NCI-H524 treated with DMSO at 0.1 percent for 48 hours (cell line): Measurements from ENCODE around the gene REPS2.

Experiments used
- DNase-seq: peaks from one replicate; lab custom pipeline; 2025; lab: John Stamatoyannopoulos, UW

Gene REPS2

DNA sequence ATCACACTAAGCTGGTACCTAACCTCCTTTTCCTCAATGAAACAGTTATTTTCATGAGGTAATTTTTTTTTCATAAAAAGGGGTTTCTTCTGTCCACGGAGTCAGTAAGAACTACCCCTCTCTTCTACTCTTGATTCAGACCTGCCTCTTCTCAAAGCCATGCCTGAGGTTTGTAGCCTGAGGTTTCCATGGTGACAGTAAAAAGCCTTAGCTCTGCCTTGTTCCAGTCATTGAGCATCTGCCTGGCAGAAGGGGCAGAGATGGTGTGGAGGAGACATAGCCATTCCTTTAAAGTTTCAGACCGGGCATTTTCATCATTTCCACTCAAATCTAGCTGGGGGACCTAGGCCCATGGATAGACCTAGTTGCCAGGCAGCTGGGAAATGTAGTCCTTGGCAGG is 135.5 kb downstream of the REPS2 start:
- DNase-seq, result no peak

DNA sequence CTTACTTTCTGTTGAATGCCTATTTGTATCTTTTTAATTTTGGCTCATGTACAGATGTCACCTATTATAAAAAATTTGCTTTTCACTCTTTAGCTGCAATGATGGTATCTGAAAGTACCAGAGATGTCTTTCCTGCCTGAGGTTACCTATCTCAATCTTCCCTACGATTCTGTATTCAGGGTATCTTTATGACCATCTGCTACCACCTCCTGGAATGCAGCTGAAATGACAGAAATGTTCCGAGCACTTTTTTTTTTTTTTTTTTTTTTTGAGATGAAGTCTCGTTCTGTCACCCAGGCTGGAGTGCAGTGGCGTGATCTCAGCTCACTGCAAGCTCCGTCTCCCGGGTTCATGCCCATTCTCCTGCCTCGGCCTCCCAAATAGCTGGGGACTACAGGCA is 136.4 kb downstream of the REPS2 start:
- peak; percentile 25 for DNase-seq

DNA sequence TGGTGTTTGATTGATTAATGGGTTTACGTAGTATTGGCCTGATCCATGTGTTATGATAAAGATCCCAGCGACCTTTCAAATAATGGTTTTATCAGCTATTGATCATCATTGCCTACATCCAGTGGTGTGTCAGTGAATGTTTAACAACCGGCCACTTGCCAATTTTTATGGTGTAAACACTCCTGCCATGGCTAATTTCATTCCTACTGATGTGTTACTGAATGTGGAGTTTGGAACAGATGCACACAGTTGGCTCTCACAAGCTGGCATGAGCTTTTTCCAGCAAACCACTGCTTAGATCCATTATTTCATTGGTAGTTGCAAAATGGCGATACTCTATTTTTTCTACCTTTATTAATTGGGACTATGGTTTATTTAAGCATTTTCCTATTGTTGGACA is 139.9 kb downstream of the REPS2 start:
- no peak for DNase-seq

DNA sequence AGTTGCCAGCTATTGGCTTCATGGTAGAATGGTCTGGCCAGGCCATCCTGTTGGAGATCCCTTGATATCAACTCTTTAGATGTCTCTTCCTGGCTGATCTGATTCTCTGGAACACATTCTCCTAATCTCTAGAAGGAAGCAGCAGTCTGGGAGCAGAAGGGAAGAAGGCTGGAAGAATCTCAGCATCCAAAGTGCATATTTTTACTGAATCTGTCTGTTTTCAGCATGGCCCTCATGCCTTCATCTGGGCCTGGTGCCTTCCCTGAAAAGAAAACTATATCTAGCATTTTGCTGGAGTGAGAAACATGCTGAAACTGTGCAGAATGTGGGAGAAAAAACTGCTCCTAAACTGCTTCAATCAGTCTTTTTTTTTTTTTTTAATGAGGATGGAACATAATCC is 148.7 kb downstream of the REPS2 start:
- DNase-seq, result no peak

DNA sequence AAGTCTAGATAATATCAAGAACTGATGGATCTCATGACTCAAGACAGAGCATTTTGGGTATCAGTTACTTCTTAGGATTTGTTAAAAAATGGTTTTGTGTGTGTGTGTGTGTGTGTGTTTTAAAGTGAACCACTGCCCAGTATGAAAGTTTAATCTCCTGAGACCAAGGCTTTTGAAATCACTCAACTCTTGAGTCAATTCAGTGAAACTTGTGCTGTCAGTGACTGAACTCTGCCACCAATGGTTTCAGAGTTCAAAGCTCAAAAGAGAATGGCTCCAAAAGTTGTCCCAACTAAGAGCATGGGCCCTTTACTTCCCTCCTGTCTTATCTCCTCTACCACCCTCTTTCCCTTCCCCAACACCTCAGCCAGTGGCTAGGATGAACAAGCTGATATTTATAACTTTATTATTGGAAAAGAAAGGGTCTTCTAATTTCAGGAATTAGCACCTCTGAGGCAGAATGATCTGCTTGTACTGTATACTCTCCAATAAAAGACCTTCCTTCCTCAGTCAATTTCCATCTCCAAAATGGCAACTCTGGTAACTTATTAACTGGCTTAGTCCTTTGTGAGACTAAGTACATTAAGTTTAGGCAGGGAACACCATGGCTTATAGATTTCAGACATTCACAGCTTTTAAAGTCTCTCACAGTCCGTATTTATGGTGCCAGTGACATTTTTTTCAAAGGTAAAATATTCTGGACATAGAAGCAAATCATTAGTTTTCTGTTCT is 152.2 kb downstream of the REPS2 start:
- DNase-seq, result no peak

DNA sequence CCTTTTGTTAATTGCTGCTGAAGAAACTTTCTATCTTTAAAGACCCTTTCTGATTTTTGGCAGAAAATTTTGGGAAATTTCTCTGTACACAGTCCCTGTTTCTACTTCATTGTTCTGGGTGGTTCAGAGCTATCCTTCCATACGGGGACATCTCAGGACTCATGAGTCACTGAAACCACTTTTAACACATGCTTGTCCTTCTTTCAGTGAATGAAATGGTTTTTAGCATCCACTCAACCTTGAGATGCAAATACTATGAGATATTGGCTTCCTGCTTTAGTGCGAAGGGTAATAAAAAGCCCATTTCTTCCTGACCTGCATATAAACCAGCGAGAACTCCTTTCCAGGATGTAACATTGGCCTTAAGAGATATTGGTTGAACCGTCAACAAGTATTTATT is 158.0 kb downstream of the REPS2 start:
- DNase-seq, result no peak

DNA sequence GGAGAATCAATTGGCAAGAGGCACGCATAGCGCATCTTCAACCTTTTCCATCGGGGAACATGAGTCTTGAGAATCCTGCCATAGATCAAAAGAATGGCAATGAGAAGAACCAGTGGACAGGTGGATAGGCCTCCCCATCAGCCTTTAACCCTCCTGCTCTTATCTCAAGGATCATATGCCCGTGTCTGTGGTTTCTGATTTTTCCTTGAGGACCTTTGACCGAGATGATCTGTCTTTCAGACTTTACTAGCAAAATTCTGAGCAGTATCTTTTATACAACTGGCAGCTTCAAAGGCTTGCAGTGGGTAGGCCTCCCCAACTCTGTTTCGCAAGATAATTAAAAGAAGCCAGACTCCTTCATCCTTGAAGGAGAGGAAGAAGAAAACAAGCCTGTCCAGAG is 174.4 kb downstream of the REPS2 start:
- no peak for DNase-seq

DNA sequence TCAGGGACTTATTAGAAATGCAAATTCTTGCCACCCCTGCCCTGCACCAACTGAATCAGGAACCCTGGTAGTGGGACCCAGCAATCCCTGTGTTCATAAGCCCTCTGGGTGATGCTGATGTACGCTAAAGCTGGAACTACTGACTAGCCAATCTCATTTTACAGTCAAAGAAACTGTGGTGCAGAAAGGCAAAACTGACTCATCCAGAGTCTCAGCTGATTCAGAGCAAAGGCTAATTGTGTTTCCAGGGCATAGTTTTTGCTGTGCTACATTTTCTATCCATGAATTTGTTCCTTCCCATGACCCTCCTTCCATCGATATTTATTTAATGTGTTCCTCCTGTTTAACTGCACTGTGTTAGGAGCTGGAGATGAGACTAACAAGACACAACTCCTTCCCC is 207.5 kb downstream of the REPS2 start:
- no peak for DNase-seq

DNA sequence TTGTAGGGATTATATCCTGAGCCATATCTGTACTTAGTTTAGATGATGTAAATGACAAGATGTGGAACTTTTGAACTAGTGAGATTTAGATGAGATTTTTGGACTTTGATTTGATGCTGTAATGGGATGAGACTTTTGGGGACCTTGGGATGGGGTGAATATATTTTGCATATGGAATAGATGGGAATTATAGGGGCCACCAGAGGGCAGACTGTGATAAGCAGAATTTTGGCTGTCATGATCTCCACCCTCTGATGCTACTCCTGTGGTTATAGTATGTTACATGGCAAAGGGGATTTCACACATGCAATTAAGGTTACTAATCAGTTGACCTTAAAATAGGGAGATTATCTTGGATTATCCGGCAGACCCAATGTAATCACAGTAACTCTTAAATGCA is 214.5 kb downstream of the REPS2 start:
- no peak for DNase-seq

DNA sequence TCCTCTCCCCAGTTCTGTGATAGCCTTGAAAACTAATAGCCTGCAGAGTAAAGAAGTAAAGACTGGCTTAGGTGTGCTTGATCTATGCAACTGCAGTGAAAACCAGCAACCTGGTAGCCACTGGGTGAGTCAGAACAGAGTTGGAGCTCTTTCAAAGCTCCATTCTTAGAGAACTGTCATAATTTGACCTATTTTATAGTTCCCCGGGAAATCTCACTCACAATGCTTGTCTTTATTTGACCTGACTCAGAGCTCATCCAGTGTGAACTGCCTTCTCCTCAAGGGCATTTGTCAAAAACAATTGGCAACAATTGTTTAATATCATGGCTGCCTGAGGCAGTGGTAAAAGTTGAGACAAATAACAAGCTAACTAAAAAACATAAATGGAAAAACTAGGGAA is 215.5 kb downstream of the REPS2 start:
- DNase-seq, result no peak

DNA sequence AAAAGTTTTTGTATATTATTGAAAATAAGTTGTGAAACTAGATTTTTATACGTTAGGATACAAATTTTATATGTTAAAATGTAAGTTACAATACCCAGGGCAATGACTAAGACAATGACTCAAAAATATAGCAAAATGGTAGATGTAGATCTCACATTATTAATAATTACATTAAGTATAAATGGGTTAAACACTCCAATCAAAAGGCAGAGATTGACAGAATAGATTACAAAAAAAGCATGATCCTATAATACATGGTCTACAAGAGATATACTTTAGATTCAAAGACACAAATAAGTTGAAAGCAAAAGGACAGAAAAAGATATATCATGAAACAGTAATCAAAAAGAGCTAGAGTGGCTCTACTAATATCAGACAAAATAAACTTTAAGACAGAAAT is 217.6 kb downstream of the REPS2 start:
- DNase-seq, result no peak

DNA sequence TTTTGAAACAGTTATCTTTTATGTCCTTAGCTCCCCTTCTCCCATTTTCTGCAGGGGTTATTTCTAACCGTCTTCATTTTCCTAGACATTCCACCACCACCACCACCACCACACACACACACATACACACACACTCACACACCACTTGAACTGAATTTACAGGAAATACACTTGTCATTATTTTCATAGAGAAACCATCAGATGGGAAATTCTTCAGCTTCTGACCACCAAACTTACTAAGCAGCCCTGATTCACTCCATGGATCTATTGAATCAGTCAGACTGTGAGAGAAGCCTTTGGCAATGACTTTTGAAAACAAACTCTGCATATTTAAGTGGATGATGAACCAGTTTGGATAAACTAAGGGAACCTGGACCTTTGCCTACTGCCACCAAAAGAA is 218.5 kb downstream of the REPS2 start:
- no peak for DNase-seq

DNA sequence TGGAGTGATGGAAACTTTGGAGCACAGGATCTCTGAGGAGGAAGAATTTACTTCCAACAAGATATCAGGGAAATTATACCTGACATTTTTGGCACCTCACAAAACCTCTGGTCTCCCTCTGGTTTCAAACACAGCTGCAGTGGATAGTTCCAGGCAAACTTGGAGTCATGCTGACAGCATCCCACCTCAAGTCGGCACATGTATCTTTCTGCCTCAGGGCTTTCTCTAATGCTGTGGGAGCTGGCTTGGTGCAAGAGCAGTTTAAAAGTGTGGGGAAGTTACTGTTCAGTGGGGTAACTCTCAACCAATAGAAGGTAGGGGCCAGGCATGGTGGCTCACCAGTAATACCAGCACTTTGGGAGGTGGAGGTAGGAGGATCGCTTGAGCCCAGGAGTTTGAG is 221.5 kb downstream of the REPS2 start:
- DNase-seq, result no peak

DNA sequence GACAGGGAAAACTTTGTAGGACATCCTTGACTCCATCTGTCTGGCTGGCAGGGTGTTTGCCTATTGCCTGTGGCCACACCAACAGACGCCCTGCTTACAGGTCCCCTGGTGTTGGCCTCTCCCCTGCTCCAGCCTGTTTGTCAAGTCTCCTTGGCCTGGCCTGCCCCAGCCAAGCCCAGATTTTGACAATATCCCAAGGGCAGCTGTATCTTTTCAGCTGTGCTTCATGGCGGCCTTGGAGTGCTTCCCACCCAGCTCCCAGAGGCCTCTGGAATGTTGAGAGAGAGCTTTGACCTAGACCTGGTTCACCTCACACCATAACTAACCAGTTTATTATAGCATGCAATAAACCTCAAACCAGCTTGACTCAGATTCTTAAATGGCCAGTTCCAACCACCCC is 224.5 kb downstream of the REPS2 start:
- no peak for DNase-seq

DNA sequence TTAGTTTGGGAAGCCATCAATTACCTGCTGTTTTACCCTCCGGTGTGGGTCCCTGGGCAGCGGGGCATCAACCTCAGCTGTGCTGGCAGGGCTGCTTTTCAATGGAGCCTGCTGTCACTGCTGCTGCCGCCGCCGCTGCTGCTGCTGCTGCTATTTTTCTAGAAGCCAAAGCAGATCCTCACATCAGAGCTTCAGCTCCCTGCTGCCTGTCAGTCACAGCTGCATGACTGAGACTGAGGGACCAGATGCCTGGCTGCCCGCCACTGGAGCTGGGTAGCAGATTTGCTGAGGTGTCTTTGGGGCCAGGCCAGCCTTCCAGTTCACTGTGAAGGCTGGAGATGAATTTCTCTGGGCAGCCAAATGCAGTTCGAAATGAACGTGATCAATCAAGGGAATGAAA is 228.2 kb downstream of the REPS2 start:
- DNase-seq, result no peak

DNA sequence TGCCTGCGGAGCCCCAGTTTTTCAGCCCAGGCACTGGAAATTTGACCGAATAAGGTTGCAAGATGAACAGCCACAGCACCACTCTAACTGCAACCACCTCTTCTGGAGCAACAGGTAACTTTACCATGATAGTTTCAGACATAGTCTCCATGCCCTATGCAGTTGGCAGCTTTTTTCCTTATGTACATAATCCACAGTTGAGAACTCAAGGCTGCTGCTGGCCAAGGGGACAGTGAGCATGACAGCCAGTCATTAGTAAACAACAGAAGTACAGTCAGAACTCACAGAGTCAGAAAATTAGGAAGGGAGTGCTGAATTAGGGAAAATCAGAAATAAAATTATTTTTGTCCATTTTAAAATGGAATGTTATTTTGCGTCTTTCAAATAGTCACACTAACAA is 235.9 kb downstream of the REPS2 start:
- DNase-seq, result no peak

DNA sequence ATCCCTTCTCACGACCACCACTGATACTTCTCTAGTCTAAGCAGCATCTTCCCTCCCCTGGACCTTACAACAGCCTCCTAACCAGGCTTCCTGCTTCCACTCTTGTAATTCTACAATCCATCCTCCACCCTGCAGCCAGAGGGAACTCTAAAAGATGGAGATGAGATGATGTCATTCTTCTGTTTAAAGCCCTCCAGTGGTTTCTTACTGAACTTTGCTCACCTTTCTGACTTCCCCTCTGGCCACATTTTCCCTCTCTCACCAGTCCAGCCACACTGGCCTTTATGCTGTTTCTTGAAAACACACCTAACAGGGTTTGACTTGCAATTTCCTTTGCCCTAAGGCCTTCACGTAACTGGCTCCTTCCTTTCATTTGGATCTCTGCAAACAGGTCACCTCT is 237.1 kb downstream of the REPS2 start:
- DNase-seq, result no peak

DNA sequence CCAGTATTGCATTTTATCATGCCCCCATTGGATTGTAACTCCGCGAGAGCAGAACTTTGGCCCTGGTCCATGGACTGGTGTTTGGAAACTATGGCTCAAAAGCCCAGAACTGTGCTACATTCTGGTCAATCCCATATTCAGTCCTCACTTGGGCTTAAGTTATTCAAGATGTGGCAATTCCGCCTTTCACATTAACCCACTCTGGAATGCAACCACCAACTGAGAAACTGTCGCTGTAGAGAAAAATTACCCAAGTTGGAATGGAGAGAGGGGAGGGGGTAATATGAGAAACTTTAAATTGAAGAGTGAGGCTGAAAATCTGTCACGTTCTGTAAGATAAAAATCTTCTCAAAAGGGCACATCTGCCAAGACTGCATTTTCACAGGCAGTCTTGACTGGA is 239.0 kb downstream of the REPS2 start:
- DNase-seq, result no peak

DNA sequence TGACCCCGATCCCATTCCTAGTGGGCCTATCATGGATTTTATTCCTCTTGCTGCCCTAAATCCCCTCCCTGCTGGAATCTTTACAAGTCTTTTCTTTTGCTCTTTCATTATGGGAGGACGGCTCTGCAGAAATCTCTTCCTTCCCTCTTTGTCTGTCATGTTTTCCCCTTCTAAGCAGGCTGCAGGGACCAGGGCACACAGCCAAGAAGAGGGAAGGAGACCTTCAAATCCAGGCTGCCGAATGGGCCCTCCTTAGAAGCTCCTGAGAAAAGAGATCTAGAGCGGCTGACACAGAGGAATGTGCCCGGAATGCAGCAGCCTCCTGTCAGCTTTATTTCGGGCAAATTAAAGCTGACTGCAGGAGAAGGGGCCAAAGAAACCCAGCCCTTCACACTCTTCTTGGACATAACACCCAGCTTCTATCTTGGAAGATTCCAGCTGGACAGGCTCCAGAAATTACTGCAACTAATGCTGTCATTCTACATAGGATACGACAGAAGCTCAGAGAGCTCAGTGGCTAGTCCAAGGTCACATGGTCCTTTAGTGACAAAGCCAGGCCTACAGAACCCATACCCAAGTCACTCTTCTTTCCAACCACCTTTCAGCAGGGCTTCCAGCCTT is 240.8 kb downstream of the REPS2 start:
- no peak for DNase-seq

DNA sequence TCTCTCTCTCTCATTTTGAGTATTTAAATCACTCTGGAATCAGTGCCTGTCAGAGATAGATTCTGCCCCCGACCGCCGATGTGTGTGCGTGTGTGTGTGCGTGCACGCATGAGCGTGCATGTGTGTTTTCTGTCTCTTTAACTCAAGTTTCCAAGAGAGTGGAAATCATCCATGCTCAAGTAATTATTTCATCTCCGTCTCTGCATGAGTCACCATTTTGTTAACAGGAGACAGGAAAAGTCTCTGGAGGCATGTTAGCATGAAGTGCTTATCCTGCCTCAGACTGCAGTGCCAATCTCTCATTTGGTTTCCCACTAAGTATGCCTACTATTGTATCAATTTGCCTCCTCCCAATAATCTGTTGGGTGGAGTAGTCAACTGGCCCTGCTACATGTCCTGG is 245.6 kb downstream of the REPS2 start:
- DNase-seq, result no peak
